HL-60 (cell line): ENCODE data around the gene SAGE1.

ENCODE experiments used
- DNase-seq, 2 experiments: peaks; one replicate each; pipeline ENCODE4 v3.0.0-alpha.2; 2010 to 2020; ENCODE audit warnings: low read depth in 1 of 2, low spot score in 1 of 2
- H3K27ac ChIP-seq: fragments of 250-450 bp; sonication (Bioruptor Pico); replicated peaks from 2 replicates; pipeline ENCODE4 v1.5.1; 2020; ENCODE audit warnings: mild to moderate bottlenecking, moderate library complexity
- H3K27me3 ChIP-seq: fragments of 250-450 bp; sonication (Bioruptor Pico); 2 replicates; pipeline ENCODE4 v1.5.1; 2021; ENCODE audit warnings: mild to moderate bottlenecking, moderate library complexity; ENCODE audit not compliant: insufficient read depth, poor library complexity, severe bottlenecking
- H3K4me3 ChIP-seq: replicated peaks from 2 replicates; pipeline ENCODE4 v1.5.1; 2011; ENCODE audit warnings: mild to moderate bottlenecking, control low read depth, low read length; ENCODE audit not compliant: insufficient read depth
- GABPA ChIP-seq: IDR thresholded peaks from 2 replicates; pipeline ENCODE4 v1.6.1; 2012; ENCODE audit warnings: low read depth
- POLR2AphosphoS5 ChIP-seq: IDR thresholded peaks from 2 replicates; pipeline ENCODE4 v1.6.1; 2012; ENCODE audit warnings: low read depth
- SPI1 ChIP-seq: IDR thresholded peaks from 2 replicates; pipeline ENCODE4 v1.6.1; 2012; ENCODE audit warnings: low read depth, mild to moderate bottlenecking, borderline replicate concordance
- TF ChIP-seq, protein P1 (sequence below): IDR thresholded peaks from 2 replicates; pipeline ENCODE4 v1.6.1; 2012; ENCODE audit warnings: low read depth; ENCODE audit not compliant: insufficient replicate concordance
- TF ChIP-seq, protein P2 (sequence below): IDR thresholded peaks from one replicate; pipeline ENCODE4 v1.5.1; 2011; ENCODE audit warnings: low read length, control low read depth, inconsistent platforms; ENCODE audit not compliant: insufficient read depth

Gene SAGE1

GRCh38 chrX:135923353-135923752 is 29.8 kb downstream of the SAGE1 start:
- H3K4me3 ChIP-seq, result no peak overlapping the region
- no peak for DNase-seq
- no peaks in the 10 kb centered on the region for H3K27me3 ChIP-seq
- H3K27ac ChIP-seq, result no peak overlapping the region
- TF ChIP-seq, protein P1, sequence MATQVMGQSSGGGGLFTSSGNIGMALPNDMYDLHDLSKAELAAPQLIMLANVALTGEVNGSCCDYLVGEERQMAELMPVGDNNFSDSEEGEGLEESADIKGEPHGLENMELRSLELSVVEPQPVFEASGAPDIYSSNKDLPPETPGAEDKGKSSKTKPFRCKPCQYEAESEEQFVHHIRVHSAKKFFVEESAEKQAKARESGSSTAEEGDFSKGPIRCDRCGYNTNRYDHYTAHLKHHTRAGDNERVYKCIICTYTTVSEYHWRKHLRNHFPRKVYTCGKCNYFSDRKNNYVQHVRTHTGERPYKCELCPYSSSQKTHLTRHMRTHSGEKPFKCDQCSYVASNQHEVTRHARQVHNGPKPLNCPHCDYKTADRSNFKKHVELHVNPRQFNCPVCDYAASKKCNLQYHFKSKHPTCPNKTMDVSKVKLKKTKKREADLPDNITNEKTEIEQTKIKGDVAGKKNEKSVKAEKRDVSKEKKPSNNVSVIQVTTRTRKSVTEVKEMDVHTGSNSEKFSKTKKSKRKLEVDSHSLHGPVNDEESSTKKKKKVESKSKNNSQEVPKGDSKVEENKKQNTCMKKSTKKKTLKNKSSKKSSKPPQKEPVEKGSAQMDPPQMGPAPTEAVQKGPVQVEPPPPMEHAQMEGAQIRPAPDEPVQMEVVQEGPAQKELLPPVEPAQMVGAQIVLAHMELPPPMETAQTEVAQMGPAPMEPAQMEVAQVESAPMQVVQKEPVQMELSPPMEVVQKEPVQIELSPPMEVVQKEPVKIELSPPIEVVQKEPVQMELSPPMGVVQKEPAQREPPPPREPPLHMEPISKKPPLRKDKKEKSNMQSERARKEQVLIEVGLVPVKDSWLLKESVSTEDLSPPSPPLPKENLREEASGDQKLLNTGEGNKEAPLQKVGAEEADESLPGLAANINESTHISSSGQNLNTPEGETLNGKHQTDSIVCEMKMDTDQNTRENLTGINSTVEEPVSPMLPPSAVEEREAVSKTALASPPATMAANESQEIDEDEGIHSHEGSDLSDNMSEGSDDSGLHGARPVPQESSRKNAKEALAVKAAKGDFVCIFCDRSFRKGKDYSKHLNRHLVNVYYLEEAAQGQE, result no peak
- no peak for TF ChIP-seq POLR2AphosphoS5
- TF ChIP-seq SPI1, result no peak
- no peak for TF ChIP-seq GABPA
- TF ChIP-seq, protein P2, sequence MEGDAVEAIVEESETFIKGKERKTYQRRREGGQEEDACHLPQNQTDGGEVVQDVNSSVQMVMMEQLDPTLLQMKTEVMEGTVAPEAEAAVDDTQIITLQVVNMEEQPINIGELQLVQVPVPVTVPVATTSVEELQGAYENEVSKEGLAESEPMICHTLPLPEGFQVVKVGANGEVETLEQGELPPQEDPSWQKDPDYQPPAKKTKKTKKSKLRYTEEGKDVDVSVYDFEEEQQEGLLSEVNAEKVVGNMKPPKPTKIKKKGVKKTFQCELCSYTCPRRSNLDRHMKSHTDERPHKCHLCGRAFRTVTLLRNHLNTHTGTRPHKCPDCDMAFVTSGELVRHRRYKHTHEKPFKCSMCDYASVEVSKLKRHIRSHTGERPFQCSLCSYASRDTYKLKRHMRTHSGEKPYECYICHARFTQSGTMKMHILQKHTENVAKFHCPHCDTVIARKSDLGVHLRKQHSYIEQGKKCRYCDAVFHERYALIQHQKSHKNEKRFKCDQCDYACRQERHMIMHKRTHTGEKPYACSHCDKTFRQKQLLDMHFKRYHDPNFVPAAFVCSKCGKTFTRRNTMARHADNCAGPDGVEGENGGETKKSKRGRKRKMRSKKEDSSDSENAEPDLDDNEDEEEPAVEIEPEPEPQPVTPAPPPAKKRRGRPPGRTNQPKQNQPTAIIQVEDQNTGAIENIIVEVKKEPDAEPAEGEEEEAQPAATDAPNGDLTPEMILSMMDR, result no peak

- no peak overlapping the region for H3K27ac ChIP-seq
- H3K4me3 ChIP-seq, result no peak overlapping the region
- no peaks in the 10 kb centered on the region for H3K27me3 ChIP-seq
- TF ChIP-seq SPI1 (no peak), GABPA (no peak), POLR2AphosphoS5 (no peak)
- TF ChIP-seq, protein P2, result no peak
- TF ChIP-seq, protein P1, result no peak
- DNase-seq, result no peak
Measured at GRCh38 chrX:135927897-135928296, 34.4 kb downstream of the SAGE1 start.

GRCh38 chrX:135931644-135932487 is 38.4 kb downstream of the SAGE1 start:
- no peak overlapping the region for H3K27ac ChIP-seq
- no peaks in the 10 kb centered on the region for H3K27me3 ChIP-seq
- TF ChIP-seq SPI1 (no peak), GABPA (no peak), POLR2AphosphoS5 (no peak)
- TF ChIP-seq, protein P2, result peak; percentile 50
- peak in 1 of 2 experiments; percentile 43 for DNase-seq
- no peak overlapping the region for H3K4me3 ChIP-seq
